Middle frontal gyrus (tissue), 1 donor: ENCODE data around the gene GLB1L2.

Experiments used
- DNase-seq: peaks from one replicate; pipeline ENCODE4 v3.0.0-alpha.2; 2015; ENCODE audit warnings: low spot score; ENCODE audit errors: extremely low spot score

GLB1L2 gene

DNA sequence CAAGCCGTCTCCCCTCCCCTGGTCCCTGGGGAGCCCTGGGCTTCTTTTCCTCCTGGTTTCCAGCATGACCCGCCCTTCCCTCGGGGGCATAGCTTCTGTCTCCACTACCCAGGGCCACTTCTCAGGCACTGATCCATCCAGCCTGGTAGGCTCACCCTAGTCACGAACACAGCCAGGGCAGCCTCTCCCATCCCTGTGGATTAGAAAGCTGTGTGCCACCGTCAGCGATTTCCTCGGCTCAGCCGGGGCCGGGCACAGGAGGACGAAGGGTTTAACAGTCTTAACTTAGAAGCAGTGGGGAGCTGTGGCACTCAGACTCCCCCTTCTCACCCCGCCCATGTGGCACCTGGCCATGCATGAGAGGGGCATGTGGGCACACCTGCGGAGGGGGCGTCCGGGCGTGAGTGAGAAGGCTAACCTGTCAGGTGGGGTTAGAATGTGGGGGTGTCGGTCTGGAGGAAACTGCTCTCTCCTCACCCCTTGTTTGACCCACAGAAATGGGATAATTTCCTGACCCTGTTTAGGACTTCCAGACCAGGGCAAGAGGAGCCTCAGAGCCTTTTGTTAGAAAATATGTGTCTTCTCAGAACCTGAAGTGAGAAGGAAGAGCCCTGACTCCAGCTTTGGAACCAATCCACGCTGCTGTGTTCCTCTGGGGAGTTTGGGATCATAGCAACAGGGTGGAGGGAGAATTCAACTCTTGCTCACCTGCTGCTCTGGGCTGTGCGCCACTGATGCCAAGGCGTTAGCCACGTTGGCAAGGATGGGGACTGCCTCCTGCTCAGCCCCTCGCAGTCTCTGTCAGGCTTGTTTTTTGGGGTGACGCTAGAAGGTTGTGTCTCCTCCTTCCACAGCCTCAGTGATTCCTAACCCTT is 14.6 kb downstream of the GLB1L2 start:
- no peak for DNase-seq

GRCh38 chr11:134346976-134347350 is 15.2 kb downstream of the GLB1L2 start:
- DNase-seq, result no peak

- no peak for DNase-seq
Observed at GRCh38 chr11:134347441-134347840, 15.7 kb downstream of the GLB1L2 start.

GRCh38 chr11:134349109-134349801 is 17.5 kb downstream of the GLB1L2 start:
- DNase-seq, result no peak

- DNase-seq, result no peak
Observed at GRCh38 chr11:134349802-134350355, 18.1 kb downstream of the GLB1L2 start.

- DNase-seq, result no peak
Observed at GRCh38 chr11:134350381-134350780, 18.6 kb downstream of the GLB1L2 start.

DNA sequence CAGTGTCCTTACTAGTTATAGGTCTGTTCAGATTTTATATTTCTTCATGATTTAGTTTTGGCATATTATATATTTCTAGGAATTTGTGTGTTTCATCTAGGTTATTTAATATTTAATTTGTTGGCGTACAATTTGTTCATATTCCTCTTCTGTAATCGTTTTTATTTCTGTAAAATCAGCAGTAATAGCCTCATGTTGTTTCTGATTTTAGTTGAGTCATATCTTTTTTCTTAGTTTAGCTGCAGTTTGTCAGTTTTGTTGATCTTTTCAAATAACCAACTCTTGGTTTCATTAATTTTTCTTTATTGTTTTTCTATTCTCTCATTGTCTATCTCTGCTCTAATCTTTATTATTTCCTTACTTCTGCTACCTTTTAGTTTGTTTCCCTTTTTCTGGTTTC is 20.3 kb downstream of the GLB1L2 start:
- DNase-seq, result no peak

DNA sequence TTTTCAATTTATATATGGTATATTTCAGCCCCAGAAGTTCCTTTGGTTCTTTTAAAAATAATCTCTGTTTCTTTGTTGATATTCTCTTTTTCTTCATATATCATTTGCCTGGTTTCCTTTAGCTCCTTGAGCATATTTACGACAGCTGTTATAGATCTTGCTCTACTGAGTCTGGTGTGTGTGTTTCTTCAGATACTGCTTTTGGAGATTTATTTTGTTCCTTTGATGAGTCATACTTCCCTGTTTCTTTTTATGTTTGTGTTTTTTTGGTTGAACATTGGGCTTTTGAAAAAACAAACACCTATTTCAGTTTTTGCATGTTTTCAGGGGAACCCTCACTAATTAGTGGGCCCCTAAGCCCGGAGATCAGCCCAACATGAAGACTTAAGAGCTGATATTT is 23.3 kb downstream of the GLB1L2 start:
- DNase-seq, result no peak

DNA sequence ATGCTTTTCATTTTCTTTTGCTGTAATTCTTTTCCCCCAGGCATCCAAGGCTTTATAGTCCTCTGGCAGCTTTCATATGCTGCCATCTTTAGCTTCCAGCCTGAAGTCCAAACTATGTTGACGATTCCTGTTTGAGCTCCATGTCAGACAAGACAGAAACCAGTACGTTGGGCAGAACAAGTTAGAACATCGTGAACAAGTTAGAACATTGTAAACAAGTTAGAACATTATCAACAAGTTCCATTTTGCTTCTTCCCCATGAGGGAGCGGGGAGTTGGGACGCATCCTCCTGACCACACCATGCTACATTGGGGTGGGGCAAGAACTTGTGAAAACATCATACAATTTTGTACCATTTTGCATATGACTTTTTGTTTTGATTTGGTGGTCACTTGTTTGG is 23.9 kb downstream of the GLB1L2 start:
- DNase-seq, result no peak

DNA sequence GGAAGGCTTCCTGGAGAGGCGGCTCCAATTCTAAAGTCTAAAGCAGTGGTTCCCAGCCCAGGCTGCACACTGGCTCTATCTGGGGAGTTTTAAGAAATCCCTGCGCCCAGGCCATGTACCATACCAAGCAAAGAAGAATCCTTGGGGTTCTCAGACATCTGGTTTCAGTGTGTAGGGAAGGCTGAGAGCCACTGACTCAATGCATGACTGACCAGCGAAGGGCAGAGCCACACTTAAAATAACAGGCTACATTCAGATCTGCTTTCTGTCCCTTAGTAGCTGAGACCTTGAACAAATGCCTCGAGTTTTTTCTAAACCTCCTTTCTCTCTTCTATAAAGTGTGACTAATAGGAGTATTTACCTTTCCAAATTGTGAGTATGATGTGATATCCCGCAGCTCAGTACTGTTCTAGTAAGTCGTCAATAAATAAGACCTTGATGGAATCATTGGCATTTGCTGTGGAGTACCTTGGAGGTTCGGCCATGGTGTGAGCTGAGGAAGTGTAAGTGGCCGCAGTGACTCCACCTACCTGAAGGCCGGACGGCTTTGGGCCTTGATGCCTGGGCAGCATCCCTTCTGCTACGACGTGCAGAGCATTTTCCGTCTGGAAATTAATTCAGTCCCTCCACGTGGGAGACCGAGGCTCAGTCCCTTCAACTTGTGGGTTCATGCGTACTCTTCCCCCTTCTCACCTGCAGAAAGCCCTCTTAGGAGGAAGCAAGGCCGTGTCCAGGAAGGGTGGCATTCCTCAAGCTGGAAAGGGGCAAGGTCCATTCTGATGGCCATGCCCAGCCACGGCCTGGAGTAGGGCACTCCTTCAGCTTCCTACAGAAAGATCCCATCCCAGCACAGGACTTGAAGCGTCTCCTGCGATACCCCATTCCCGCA is 25.1 kb downstream of the GLB1L2 start:
- no peak for DNase-seq

DNA sequence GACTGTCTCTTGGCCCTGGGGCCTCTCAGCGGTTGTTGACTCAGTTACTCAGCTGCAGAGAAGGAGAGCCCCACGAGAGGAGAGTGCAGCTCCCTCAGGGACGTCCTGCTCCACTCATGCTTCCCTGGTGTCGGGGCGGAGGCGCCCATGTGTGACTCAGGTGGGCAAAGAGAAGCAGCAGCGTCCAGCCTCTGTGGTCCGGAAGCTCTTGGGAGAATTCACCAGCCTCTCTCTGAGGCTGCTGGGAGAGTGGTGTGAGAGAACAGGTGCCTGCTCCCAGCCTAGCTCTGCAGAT is 25.7 kb downstream of the GLB1L2 start:
- no peak for DNase-seq

DNA sequence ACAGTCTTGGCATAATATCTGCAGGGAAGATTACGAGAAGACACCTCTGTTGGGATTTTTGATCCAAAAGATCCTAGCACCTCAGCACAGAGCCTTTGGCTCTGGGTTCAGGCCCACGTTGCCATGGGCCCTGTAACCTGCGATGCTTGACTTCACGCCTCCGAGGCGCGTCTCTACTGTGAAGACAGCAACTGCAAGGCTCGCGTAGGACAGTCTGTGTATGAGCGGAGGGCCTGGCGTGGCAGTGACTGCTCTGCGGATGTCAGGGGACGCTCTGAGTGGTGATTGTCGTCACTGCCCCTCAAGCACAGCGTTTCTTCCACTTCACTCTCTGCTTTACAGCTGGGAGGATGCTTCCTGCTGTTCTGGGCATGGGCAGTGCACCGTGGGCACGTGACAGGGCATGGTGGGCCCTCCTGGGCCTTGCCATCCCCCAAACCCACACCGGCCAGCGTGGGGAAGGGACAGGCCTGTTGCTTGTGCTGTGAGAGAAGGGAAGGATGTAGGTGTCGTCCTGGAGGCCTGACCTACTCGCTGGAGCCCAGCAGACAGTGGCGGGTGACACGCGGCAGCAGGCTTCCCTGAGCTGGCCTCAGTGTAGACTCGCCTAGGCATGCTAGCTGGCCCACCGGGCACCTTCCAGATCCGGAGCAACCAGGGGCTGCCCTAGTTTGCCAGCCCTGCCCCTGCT is 26.5 kb downstream of the GLB1L2 start:
- DNase-seq, result no peak

DNA sequence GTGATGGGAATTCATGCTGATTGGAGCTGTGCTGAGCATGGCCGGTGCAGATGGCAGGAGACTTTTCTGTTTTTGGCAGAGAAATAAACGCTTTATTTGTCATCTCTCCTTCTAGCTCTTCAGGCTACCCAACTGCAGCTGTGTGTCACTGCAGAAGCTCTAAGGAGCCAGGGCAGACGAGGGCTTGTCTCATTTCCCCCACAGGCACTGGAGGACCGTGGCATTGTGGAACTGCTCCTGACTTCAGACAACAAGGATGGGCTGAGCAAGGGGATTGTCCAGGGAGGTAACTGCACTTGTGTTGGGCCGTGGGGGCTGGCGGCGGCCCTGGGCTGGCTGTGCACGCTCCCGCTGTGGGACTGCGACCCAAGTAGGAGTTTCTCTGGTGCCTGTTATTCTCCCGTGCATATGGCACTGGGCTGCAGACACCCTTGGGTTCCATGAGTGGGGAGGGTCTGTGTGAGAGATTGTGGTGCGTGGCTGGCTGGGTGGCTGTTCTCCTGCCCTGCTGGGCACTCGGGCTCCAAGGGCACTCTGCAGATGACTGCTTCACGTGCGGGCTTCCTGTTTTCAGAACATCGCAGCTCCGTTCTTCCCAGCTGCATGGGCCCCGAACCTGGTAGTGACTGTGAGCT is 27.2 kb downstream of the GLB1L2 start:
- DNase-seq, result no peak

DNA sequence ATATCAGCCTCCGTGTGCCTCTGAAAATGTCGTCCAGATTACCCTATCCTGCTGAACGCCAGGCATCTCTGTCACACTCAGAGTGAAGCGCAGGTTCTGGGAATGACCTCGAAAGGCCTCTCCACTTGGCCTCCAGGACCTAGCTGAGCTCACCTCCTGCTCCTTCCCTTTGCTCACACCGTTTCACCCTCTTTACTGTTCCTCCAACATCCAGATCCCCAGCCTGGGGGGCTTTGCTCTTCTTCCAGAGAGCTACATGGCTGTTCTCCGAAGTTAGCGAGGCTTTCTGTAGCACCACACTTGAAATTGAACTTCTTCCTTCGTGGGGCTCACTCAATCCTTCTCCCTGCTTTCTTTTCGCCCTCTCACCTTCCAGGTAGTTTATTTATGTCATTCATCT is 27.9 kb downstream of the GLB1L2 start:
- no peak for DNase-seq

- DNase-seq, result peak; percentile 77
Observed at GRCh38 chr11:134360050-134360835, 28.5 kb downstream of the GLB1L2 start.

DNA sequence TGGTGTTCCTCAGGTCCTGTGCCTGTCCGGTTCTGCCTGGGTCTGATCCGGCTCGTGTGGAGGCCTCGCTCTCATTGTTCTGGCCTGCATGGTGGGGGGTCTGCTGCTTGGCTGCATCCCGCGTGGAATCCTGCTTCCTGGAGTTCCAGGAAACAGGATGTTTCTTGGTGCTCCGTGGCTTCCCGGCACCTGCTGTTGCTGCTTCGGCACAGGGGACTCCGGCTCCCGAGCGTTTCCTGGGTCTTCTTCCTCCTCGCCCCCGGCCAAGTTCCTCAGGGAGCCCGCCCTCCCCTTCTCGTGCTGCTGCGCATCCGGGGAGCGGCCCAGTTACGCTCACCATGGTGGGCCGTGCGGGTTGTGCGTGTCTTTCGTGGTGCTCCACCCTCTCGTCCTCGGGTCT is 29.9 kb downstream of the GLB1L2 start:
- no peak for DNase-seq

GRCh38 chr11:134362192-134362901 is 30.6 kb downstream of the GLB1L2 start:
- no peak for DNase-seq

GRCh38 chr11:134363161-134363560 is 31.4 kb downstream of the GLB1L2 start:
- DNase-seq, result no peak

- no peak for DNase-seq
Observed at GRCh38 chr11:134363592-134363991, 31.8 kb downstream of the GLB1L2 start.
